Fibroblast of lung (primary cell): ENCODE data around the gene NF1.

Experiments used
- EZH2 ChIP-seq: IDR thresholded peaks from 2 replicates; pipeline ENCODE4 v1.5.1; 2012; ENCODE audit warnings: low read length, control low read depth, mild to moderate bottlenecking; ENCODE audit errors: missing control alignments
- TF ChIP-seq, protein P1 (sequence below), 2 donors: IDR thresholded peaks in 1 of 2; conservative IDR thresholded peaks in 1 of 2; 1 replicate in 1 of 2; 2 replicates in 1 of 2; pipeline ENCODE4 v1.5.1; 2011 to 2012; ENCODE audit warnings: low read length in 2 of 2, control low read depth in 1 of 2, inconsistent platforms in 1 of 2, low read depth in 1 of 2, mild to moderate bottlenecking in 1 of 2

DNA sequence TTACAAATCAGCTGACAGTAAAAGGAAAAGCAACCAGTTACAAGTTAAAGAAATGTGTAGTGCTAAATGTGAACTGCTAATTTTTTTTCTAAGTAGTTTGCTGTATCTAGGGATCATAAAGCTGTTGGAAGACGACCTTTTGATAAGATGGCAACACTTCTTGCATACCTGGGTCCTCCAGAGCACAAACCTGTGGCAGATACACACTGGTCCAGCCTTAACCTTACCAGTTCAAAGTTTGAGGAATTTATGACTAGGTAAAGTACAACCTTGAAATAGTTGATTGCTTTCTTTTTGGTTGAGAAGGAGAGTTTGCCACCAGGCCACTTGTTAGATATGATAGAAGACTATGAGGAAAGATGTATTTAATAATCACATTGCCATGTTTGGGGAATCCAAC lies 166.8 kb downstream of the NF1 start:
- TF ChIP-seq, protein P1, sequence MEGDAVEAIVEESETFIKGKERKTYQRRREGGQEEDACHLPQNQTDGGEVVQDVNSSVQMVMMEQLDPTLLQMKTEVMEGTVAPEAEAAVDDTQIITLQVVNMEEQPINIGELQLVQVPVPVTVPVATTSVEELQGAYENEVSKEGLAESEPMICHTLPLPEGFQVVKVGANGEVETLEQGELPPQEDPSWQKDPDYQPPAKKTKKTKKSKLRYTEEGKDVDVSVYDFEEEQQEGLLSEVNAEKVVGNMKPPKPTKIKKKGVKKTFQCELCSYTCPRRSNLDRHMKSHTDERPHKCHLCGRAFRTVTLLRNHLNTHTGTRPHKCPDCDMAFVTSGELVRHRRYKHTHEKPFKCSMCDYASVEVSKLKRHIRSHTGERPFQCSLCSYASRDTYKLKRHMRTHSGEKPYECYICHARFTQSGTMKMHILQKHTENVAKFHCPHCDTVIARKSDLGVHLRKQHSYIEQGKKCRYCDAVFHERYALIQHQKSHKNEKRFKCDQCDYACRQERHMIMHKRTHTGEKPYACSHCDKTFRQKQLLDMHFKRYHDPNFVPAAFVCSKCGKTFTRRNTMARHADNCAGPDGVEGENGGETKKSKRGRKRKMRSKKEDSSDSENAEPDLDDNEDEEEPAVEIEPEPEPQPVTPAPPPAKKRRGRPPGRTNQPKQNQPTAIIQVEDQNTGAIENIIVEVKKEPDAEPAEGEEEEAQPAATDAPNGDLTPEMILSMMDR (conservative IDR thresholded peaks at IDR 0.05 in 1 of 2, IDR thresholded peaks at IDR 0.05 in 1 of 2; ENCODE audit: low read depth in 1 of 2, low read length in 2 of 2), result no peak
- TF ChIP-seq EZH2, result no peak
